CD8-positive, alpha-beta memory T cell (primary cell): Measurements from ENCODE around the gene ADD1. TPM values are rescaled to one million over a fixed set of nuclear protein-coding genes. Genes with fewer than 3 reads are reported as not detected.

Experiments
- CTCF ChIA-PET: fragments of 350-600 bp; sonication (Branson Sonifier 250); formaldehyde crosslinking; loops from one replicate; lab custom pipeline; 2021; ENCODE audit warnings: antibody characterized with exemption; lab: Charles Lee
- POLR2A ChIA-PET: fragments of 350-600 bp; sonication (Branson Sonifier 250); formaldehyde crosslinking; loops from one replicate; lab custom pipeline; 2021; ENCODE audit warnings: antibody characterized with exemption; lab: Charles Lee
- DNase-seq, 5 donors: peaks; one replicate each; pipeline versions ENCODE4 v3.0.0 to v3.0.0-alpha.2; 2020 to 2022; ENCODE audit warnings: mixed read lengths in 1 of 5
- H3K27ac ChIP-seq: one replicate; pipeline ENCODE4 v1.7.0; 2013; ENCODE audit warnings: low read depth, mild to moderate bottlenecking, low read length, moderate library complexity
- H3K27me3 ChIP-seq: 2 replicates; pipeline ENCODE4 v1.7.0; 2013; ENCODE audit warnings: low read length, mild to moderate bottlenecking; ENCODE audit not compliant: insufficient read depth, poor library complexity, severe bottlenecking
- H3K36me3 ChIP-seq: 2 replicates; pipeline ENCODE4 v1.7.0; 2013; ENCODE audit warnings: mild to moderate bottlenecking, low read length, moderate library complexity; ENCODE audit not compliant: insufficient read depth
- H3K4me1 ChIP-seq: 2 replicates; pipeline ENCODE4 v1.7.0; 2013; ENCODE audit warnings: mild to moderate bottlenecking, low read length, moderate library complexity; ENCODE audit not compliant: insufficient read depth
- H3K4me3 ChIP-seq: 2 replicates; pipeline ENCODE4 v1.7.0; 2013; ENCODE audit warnings: mild to moderate bottlenecking, low read length
- H3K9me3 ChIP-seq: 2 replicates; pipeline ENCODE4 v1.7.0; 2013; ENCODE audit warnings: mild to moderate bottlenecking, low read length
- H3K27ac Mint-ChIP-seq, 8 donors: one replicate each; pipeline ENCODE4 v1.8.0; 2020 to 2021; ENCODE audit warnings: mixed read lengths in 8 of 8, mild to moderate bottlenecking in 6 of 8, inconsistent platforms in 3 of 8, moderate library complexity in 3 of 8
- H3K27me3 Mint-ChIP-seq, 2 donors: one replicate each; pipeline ENCODE4 v1.8.0; 2020 to 2021; ENCODE audit warnings: mixed read lengths in 2 of 2, mild to moderate bottlenecking in 1 of 2, moderate library complexity in 1 of 2
- H3K36me3 Mint-ChIP-seq, 3 donors: one replicate each; pipeline ENCODE4 v1.8.0; 2020 to 2021; ENCODE audit warnings: mixed read lengths in 3 of 3, inconsistent platforms in 1 of 3, mild to moderate bottlenecking in 1 of 3
- H3K4me1 Mint-ChIP-seq, 3 donors: one replicate each; pipeline ENCODE4 v1.8.0; 2020 to 2021; ENCODE audit warnings: mixed read lengths in 3 of 3, inconsistent platforms in 1 of 3, mild to moderate bottlenecking in 1 of 3
- H3K4me3 Mint-ChIP-seq, 7 donors: one replicate each; pipeline ENCODE4 v1.8.0; 2020 to 2021; ENCODE audit warnings: mixed read lengths in 7 of 7, mild to moderate bottlenecking in 6 of 7, moderate library complexity in 4 of 7, inconsistent platforms in 2 of 7
- H3K9me3 Mint-ChIP-seq, 5 donors: one replicate each; pipeline ENCODE4 v1.8.0; 2020 to 2022; ENCODE audit warnings: mixed read lengths in 5 of 5, mild to moderate bottlenecking in 3 of 5, moderate library complexity in 2 of 5, inconsistent platforms in 1 of 5
- polyA plus RNA-seq: library from polyadenylated mRNA; unstranded; fragments of 300-500 nt; fragmentation: Illumina TruSeq; gene quantifications from one replicate; pipeline ENCODE4 v1.2.3, GENCODE V29; 2021
- total RNA-seq, 2 experiments: library from RNA; stranded (reverse); gene quantifications; one replicate each; pipeline ENCODE4 v1.2.3, GENCODE V29; 2021

ADD1 gene
- total and polyA plus RNA-seq, 3 experiments from 2014 or later = 185 to 217 (median 192) TPM

DNA sequence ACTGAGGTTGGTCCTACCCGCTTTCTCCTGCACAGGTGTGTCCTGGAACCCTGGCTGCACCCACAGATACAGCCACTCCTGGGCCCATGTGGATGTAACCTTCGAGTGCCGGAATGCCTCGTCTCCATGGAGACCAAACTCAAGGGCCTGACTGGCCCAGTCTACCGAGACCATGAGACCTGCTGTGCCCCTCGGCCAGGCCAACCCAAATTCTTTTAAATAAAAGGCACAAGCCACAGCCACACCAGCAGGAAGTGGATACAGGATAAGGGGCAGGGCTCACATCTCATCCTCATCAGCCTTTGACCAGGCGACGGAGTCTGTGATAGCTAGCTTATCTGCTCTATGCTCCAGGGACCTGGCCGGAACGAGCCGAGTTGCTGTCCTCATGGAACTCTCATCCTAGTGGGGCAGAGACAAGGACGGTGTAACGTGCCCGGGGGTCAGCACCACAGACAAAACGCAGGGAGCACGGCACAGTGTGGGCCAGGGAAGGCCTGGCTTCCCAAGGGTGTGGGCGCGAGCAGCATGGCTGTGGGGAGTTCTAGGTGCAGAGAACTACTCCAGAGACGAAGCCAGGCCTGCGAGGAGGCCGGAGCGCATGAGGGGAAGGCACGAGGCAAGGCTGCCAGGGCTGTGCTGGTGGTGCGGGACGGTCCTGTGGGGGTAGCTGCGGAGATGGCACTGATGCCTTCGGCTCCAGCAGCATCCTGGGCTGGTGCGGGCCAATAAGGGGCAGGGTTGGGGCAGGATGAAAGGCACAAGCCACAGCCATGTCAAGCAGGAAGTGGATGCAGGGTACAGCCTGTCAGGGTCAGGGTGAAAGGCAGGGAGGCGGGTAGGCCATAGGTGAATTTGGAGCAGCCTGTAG, 96.9 kb downstream of the ADD1 start:
- POLR2A ChIA-PET = no interaction called here
- peaks cover 24% of the 10 kb centered on the region for H3K4me1 ChIP-seq

GRCh38 chr4:2941138-2942036, 97.7 kb downstream of the ADD1 start:
- CTCF ChIA-PET = interaction anchor here (1.5 to 1.7 kb wide), 2 partner anchors 14 to 178 kb away, joined by 3 to 4 read pairs; no protein-coding TSS in a partner anchor
- H3K27ac ChIP-seq = peak overlapping the region; percentile 31
- peaks cover 23 to 49% (median 42%) of the 10 kb centered on the region in 3 donors for H3K4me1 Mint-ChIP-seq

More for the DNA sequence above, 96.9 kb downstream of the ADD1 start:
- peaks cover 32 to 58% (median 51%) of the 10 kb centered on the region in 3 donors for H3K4me1 Mint-ChIP-seq
- peaks cover 0 to 93% (median 15%) of the 10 kb centered on the region in 3 donors for H3K36me3 Mint-ChIP-seq
- no peak overlapping the region for H3K4me3 ChIP-seq
- peaks cover 0 to 3% of the 10 kb centered on the region in 2 donors for H3K27me3 Mint-ChIP-seq
- H3K27ac Mint-ChIP-seq = peak overlapping the region in 4 of 8 donors; percentile 46 to 74 (median 62)
- no peak for DNase-seq
- peak overlapping the region in 2 of 7 donors; percentile 33 to 40 for H3K4me3 Mint-ChIP-seq
- H3K9me3 Mint-ChIP-seq = no peaks in the 10 kb centered on the region
- H3K27ac ChIP-seq = no peak overlapping the region
- H3K9me3 ChIP-seq = no peaks in the 10 kb centered on the region
- H3K27me3 ChIP-seq = no peaks in the 10 kb centered on the region
- peaks cover 47% of the 10 kb centered on the region for H3K36me3 ChIP-seq
- CTCF ChIA-PET = interaction anchor here (1.5 kb wide), 1 partner anchor 177 kb away, joined by 4 read pairs; no protein-coding TSS in a partner anchor

GRCh38 chr4:2942037-2942531, 98.4 kb downstream of the ADD1 start:
- peak in 2 of 5 donors; percentile 23 to 60 for DNase-seq
- Histone ChIP-seq H3K36me3 (peaks cover 62% of the 10 kb centered on the region), H3K4me3 (no peak overlapping the region), H3K4me1 (peaks cover 8% of the 10 kb centered on the region), H3K9me3 (no peaks in the 10 kb centered on the region), H3K27ac (peak overlapping the region; percentile 31), H3K27me3 (no peaks in the 10 kb centered on the region)
- POLR2A ChIA-PET = no interaction called here
- peak overlapping the region; percentile 18 to 85 (median 49) for H3K4me3 Mint-ChIP-seq
- CTCF ChIA-PET = interaction anchor here (1.7 kb wide), 1 partner anchor 13 kb away, joined by 3 read pairs; no protein-coding TSS in a partner anchor
- H3K36me3 Mint-ChIP-seq = peaks cover 0 to 94% (median 18%) of the 10 kb centered on the region in 3 donors
- peaks cover 16 to 42% (median 35%) of the 10 kb centered on the region in 3 donors for H3K4me1 Mint-ChIP-seq
- no peaks in the 10 kb centered on the region for H3K9me3 Mint-ChIP-seq
- peaks cover 0 to 5% of the 10 kb centered on the region in 2 donors for H3K27me3 Mint-ChIP-seq
- peak overlapping the region; percentile 69 to 98 (median 92) for H3K27ac Mint-ChIP-seq

More at GRCh38 chr4:2941138-2942036, 97.7 kb downstream of the ADD1 start:
- Mint-ChIP-seq H3K27ac (peak overlapping the region in 5 of 8 donors; percentile 74 to 96 (median 88)), H3K9me3 (no peaks in the 10 kb centered on the region), H3K36me3 (peaks cover 0 to 94% (median 20%) of the 10 kb centered on the region in 3 donors), H3K27me3 (peaks cover 0 to 5% of the 10 kb centered on the region in 2 donors), H3K4me3 (no peak overlapping the region)
- H3K36me3 ChIP-seq = peaks cover 55% of the 10 kb centered on the region
- H3K27me3 ChIP-seq = no peaks in the 10 kb centered on the region
- H3K4me1 ChIP-seq = peaks cover 15% of the 10 kb centered on the region
- no peak overlapping the region for H3K4me3 ChIP-seq
- H3K9me3 ChIP-seq = no peaks in the 10 kb centered on the region
- DNase-seq = no peak
- POLR2A ChIA-PET = no interaction called here

- H3K4me3 ChIP-seq = no peak overlapping the region
- H3K27me3 ChIP-seq = no peaks in the 10 kb centered on the region
- H3K36me3 ChIP-seq = peaks cover 66% of the 10 kb centered on the region
- ChIA-PET CTCF (interaction anchor here (0.8 to 1.7 kb wide), 2 partner anchors 13 to 19 kb away, joined by 3 read pairs; no protein-coding TSS in a partner anchor), POLR2A (interaction anchor here (0.7 kb wide), 1 partner anchor 9 kb away, joined by 6 read pairs; no protein-coding TSS in a partner anchor)
- Mint-ChIP-seq H3K4me3 (peak overlapping the region; percentile 18 to 85 (median 49)), H3K27me3 (peaks cover 0 to 5% of the 10 kb centered on the region in 2 donors), H3K9me3 (no peaks in the 10 kb centered on the region), H3K27ac (peak overlapping the region; percentile 69 to 98 (median 92)), H3K4me1 (peaks cover 11 to 36% (median 29%) of the 10 kb centered on the region in 3 donors), H3K36me3 (peaks cover 0 to 95% (median 16%) of the 10 kb centered on the region in 3 donors)
- peaks cover 1% of the 10 kb centered on the region for H3K4me1 ChIP-seq
- H3K9me3 ChIP-seq = no peaks in the 10 kb centered on the region
- peak in 4 of 5 donors; percentile 27 to 63 (median 55) for DNase-seq
- peak overlapping the region; percentile 31 for H3K27ac ChIP-seq
Observed at GRCh38 chr4:2942532-2943363, 99.1 kb downstream of the ADD1 start.

DNA sequence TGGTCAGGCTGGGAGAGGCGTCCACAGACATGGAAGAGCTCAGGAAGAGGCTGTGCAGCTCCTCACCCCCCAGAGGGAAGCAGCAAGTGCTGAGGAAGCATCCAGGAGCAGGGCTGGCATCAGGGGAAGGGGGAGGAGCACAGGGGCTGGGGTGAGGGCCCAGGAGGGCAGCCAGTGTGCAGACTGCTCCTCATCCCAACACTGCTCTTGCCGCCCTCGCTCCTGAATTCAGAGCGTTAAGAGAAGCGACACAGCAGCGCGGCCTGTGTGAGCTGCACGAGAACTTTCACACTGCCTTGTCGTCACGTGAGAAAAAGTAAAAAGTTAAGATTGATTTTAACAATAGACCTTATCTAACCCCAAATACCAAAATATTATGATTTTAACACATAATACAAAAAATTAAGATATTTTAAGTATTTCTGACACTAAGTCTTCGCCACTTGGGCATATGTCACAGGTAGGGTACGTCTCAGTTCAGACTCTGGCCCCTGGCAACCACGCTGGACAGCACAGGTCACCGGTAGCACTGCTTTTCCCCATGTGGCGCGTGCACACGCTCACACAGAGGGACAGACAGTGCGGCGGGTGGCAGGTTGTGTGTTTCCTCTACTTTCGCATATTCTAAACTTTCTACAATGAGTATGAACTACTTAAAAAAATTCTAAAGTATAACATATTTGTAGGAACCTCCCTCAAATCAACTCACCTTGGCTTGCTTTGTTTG, 99.9 kb downstream of the ADD1 start:
- ChIA-PET POLR2A (interaction anchor here (0.7 kb wide), 1 partner anchor 9 kb away, joined by 6 read pairs; no protein-coding TSS in a partner anchor), CTCF (interaction anchor here (0.8 to 2.7 kb wide), 4 partner anchors 8 to 180 kb away, joined by 3 to 13 read pairs (median 8); no protein-coding TSS in a partner anchor)
- Mint-ChIP-seq H3K27ac (peak overlapping the region in 7 of 8 donors; percentile 36 to 96 (median 72)), H3K9me3 (no peaks in the 10 kb centered on the region), H3K4me1 (peaks cover 11 to 32% (median 25%) of the 10 kb centered on the region in 3 donors), H3K4me3 (peak overlapping the region in 2 of 7 donors; percentile 61 to 83), H3K27me3 (peaks cover 0 to 5% of the 10 kb centered on the region in 2 donors), H3K36me3 (peaks cover 0 to 97% (median 18%) of the 10 kb centered on the region in 3 donors)
- peaks cover 68% of the 10 kb centered on the region for H3K36me3 ChIP-seq
- peak overlapping the region; percentile 31 for H3K27ac ChIP-seq
- no peak for DNase-seq
- H3K27me3 ChIP-seq = no peaks in the 10 kb centered on the region
- no peak overlapping the region for H3K4me3 ChIP-seq
- no peaks in the 10 kb centered on the region for H3K9me3 ChIP-seq
- no peaks in the 10 kb centered on the region for H3K4me1 ChIP-seq

GRCh38 chr4:2944091-2944482, 100.4 kb downstream of the ADD1 start:
- peak overlapping the region in 7 of 8 donors; percentile 23 to 72 (median 52) for H3K27ac Mint-ChIP-seq

More at GRCh38 chr4:2944091-2944482, 100.4 kb downstream of the ADD1 start:
- H3K36me3 ChIP-seq = peaks cover 64% of the 10 kb centered on the region
- ChIA-PET CTCF (interaction anchor here (1.1 to 2.7 kb wide), 3 partner anchors 9 to 181 kb away, joined by 6 to 13 read pairs (median 11); no protein-coding TSS in a partner anchor), POLR2A (no interaction called here)
- Mint-ChIP-seq H3K27me3 (peaks cover 0 to 5% of the 10 kb centered on the region in 2 donors), H3K9me3 (no peaks in the 10 kb centered on the region), H3K4me1 (peaks cover 9 to 27% (median 21%) of the 10 kb centered on the region in 3 donors), H3K36me3 (peaks cover 0 to 97% (median 18%) of the 10 kb centered on the region in 3 donors), H3K4me3 (peak overlapping the region in 1 of 7 donors; percentile 61)
- no peaks in the 10 kb centered on the region for H3K27me3 ChIP-seq
- no peak overlapping the region for H3K4me3 ChIP-seq
- no peak overlapping the region for H3K27ac ChIP-seq
- DNase-seq = no peak
- H3K9me3 ChIP-seq = no peaks in the 10 kb centered on the region
- H3K4me1 ChIP-seq = no peaks in the 10 kb centered on the region
